GM19455 (cell line): ENCODE data around the gene TSHZ2.
"Not testable (repeated sequence)": the region's sequence is repeated elsewhere in the genome, so short reads cannot be mapped to it uniquely, and the experiment has no call there.

Experiments used
- ATAC-seq: cut with Tn5 transposase; IDR thresholded peaks from one replicate; pipeline ENCODE4 v1.9.1; 2021; ENCODE audit not compliant: unreplicated experiment

TSHZ2 gene

DNA sequence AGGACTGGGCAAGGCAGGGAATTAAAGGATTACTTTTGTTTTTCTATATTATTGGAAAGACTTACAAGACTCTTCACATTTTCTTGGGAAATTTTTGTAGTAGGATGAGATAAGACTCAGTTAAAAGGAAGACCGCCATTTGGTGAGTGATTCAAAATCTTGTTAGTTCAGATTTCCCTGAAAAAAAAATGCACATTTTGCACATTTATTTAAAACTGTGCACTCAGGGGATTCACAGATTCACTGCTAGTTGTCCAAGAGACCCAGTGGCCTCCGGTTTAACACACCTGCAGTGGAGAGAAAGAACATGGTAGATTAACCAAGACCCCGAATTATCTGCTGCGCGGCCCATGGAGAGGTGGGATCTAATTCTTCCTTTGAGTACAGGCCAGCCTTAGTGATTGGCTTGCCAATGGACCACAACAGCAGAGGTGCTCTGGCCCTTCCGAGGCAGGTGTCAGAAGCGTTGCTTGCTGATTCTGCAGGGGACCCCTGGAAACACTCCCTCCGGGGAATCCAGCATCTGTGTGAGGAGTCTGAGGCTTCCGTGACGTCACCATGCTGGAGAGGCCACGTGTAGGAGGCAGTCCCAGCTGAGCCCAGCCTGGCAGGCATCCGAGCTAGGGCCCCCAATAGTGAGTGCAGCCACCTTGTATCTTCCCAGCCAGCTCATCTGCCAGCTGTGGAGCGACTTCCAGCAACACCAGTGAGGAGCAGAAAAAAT lies 552.6 kb downstream of the TSHZ2 start:
- no peak for ATAC-seq

DNA sequence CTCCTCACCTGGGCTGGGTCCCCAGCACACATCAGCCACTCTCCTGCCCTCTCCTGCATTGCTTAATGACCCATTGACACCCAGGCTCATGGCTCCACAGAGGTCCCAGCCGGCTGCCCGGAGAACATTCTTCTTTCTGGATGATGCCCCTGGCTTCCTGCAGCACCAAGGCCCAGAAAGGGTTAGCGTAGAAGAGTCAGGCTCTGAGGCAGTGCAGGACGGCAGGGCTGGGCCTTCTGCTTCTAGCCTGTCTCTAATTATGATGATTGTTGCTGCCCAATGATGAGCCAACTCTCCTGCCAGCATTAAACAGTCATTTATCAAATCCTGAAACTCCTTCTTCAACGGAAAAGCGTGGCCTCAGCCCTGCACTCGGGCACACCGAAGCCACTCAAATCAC lies 555.0 kb downstream of the TSHZ2 start:
- ATAC-seq = no peak

GRCh38 chr20:53529658-53530057 lies 557.5 kb downstream of the TSHZ2 start:
- ATAC-seq = no peak

GRCh38 chr20:53530440-53530839 lies 558.3 kb downstream of the TSHZ2 start:
- ATAC-seq = no peak

- not testable (repeated sequence) for ATAC-seq
Measured at GRCh38 chr20:53532654-53533312, 560.6 kb downstream of the TSHZ2 start.

DNA sequence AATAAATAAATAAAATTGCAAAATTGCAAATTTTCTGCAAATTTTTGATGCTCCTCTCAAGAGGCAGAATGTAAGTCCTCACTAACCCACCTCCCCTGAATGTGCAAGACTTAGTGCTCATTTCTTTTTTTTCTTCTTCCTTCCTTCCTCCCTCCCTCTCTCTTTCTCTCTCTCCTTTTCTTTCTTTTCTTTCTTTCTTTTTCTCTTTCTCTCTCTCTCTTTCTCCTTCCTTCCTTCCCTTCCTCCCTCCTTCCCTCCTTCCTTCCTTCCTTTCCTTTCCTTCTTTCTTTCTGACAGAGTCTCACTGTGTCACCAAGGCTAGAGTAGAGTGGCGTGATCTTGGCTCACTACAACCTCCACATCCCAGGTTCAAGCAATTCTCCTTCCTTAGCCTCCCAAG lies 561.3 kb downstream of the TSHZ2 start:
- ATAC-seq = no peak

DNA sequence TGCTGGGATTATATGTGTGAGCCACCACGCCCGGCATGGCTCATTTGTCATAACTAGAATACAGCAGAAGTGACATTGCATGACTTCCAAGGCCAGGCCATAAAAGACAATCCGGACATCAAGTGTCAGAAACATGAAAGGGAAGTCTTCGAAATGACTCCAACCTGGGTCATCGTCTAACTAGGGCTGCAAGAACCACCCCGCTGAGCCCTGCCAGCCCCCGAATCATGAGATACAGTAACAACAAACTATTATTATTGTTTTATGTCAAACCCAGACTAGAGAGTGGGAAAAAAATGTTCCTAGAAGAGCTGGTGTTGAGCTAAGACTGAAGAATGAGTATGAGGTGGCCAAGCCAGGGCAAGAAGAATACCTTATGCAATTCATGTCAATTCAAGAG lies 561.9 kb downstream of the TSHZ2 start:
- no peak for ATAC-seq

DNA sequence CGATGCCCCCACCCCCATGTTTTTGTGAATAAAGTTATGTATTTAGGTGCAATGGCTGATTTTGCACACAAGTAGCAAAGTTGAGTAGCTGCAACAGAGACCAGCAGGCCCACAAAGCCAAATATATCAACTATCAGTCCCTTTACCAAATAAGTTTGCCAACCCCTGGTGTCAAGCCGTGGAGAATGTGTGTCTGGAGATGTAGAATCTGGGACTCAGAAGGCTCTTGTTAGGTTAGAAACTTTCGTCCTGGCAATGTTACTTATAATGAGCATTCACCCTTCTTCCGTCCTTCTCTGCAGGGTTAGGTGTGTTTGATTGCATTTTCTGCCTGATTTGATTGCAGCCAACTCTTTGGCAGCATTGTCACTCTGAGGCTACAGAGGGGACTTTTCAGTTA lies 563.7 kb downstream of the TSHZ2 start:
- ATAC-seq = no peak

- ATAC-seq = not testable (repeated sequence)
Measured at GRCh38 chr20:53536382-53536781, 564.2 kb downstream of the TSHZ2 start.

DNA sequence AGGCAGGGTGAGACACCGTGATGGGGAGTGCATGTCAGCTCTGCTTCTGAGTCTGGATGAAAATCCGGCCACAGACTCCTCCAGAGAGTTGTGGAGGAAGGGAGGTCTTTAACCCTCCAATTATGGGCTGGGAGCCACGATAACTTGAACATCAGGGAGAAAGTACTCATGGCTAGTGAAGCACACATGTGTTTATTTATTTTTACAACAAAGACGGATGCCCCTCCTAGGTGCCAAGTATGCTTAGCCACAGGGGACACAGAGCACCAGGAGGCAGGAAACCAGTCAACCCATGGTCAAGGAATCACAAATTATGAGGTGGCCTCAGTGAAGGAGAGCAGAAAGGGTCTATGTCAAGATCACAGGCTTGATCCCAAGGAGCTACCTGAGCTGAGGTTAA lies 567.4 kb downstream of the TSHZ2 start:
- ATAC-seq = no peak
